Colon (tissue), 2 donors: ENCODE measurements around the gene POLR3E.
"Not testable (repeated sequence)": the region's sequence is repeated elsewhere in the genome, so short reads cannot be mapped to it uniquely, and the experiment has no call there.

Experiments used
- FAIRE-seq: peaks from 2 replicates; lab custom pipeline; 2012; peaks lifted over from hg19 to GRCh38; lab: Jason Lieb, UNC
- donor health status: control.
- donor health status: control.

The POLR3E gene

DNA sequence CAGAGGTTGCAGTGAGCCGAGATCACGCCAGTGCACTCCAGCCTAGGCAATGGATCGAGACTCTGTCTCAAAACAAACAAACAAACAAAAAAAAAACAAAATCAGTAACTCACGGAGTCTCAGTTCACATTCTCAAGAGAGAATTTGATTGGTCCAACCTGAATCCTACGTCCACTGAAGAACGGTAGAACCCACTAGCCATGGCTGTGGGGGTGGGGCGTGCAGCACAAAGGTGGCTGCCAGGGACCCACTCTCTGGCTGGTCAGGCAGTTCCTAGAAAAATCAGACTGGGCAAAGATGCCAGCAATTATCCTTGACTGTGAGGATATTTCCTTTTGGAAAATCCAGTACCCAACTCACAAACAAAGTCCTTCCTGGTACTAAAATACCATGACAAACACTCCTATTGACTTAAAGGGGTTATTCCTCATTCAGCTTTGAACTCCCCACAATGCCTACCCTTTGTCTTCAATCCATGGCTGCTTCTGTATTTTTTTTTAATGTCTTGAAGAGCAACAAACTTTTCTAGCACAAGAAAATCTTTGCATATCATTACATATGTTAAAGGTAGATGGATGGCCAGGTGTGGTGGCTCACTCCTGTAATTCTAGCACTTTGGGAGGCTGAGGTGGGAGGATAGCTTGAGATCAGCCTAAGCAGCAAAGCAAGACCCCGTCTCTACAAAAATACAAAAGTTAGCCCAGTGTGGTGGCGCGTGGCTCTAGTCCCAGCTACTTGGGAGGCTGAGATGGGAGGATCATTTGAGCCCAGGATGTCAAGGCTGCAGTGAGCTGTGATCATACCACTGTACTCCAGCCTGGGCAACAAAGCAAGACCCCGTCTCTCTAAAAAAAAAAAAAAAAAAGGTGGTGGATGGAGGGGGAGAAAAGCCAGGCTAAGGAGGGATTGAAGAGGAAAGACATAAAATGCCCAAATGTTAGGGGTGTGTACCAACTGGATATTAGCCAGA lies 3.8 kb upstream of the POLR3E start:
- FAIRE-seq = no peak

DNA sequence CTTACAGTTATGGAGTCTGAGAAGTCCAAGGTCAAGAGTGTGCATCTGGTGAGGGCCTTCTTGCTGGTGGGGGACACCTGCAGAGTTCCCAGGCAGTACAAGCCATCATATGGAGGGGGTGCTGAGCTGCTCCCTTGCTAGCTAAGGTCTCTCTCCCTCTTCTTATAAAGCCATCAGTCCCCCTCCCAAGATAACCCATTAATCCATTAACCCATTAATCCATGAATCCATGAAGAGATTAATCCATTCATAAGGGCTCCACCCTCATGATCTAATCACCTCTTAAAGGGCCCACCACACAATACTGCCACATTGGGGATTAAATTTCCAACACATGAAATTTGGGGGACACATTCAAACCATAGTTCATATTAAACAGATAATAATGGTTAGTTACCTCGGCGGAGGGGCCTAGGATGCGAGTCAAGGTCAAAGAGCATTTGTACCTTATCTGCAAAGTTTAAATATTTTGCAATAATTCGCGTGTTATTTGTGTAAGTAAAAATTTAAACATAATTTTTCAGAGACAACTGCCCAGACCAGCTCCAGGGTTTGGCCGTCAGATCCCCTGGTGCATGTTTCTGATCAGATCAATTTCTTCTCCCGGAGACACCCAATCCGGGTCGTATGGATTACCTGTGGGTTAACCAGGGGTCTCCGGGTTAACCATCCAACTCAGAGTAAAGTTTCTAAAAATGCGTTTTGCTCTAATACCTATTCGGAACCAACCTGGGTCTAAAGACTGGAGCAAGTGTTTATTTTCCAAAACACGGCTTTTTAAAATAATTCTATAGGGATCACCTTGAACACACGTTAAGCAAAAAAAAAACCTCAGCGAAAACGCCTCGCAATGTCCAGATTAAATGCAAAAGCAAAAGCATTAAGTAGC lies 740 bp upstream of the POLR3E start:
- no peak for FAIRE-seq

- no peak for FAIRE-seq
Measured at GRCh38 chr16:22297871-22298733, 893 bp downstream of the POLR3E start.

- no peak for FAIRE-seq
Measured at GRCh38 chr16:22299036-22299435, 1.8 kb downstream of the POLR3E start.

- FAIRE-seq = no peak
Measured at GRCh38 chr16:22300427-22301071, 3.3 kb downstream of the POLR3E start.

DNA sequence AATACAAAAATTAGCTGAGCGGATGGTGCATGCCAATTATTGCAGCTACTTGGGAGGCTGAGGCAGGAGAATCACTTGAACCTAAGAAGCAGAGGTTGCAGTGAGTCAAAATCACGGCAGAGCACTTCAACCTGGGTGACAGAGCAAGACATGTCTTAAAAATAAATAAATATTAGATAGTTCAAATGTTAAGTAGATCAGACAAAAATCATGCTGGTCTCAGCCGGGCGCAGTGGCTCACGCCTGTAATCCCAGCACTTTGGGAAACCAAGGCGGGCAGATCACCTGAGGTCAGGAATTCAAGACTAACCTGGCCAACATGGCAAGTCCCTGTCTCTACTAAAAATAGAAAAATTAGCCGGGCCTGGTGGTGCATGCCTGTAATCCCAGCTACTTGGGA lies 4.2 kb downstream of the POLR3E start:
- FAIRE-seq = not testable (repeated sequence)

DNA sequence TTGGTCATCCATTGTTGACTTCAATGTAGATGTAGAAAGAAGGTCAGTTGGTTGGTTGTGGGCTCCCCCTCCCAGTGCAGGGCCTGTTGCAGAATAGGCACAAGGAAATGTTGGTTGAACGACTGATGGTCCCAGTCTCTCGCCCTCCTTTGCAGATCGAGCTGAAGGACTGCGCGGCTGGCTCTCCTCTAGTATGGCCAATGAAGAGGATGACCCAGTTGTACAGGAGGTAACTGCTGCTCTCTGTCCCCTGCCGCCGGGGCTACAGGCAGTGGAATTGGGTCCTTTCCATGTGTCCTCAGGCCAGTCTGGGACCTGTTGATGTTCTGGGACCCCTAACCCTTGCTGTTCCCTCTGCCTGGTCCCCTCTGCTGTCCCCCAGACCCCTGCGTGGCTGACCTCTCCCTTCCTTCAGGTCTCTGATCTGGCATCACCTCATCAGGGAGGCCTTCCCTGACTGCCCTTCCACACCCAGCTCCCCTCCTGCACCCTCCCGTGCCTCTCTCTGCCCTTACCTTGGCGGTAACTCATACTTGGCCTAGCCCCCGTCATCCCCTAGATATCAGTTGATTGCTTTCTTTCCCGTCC lies 5.7 kb downstream of the POLR3E start:
- FAIRE-seq = no peak

- FAIRE-seq = no peak
Measured at GRCh38 chr16:22304411-22304810, 7.2 kb downstream of the POLR3E start.

- FAIRE-seq = no peak
Measured at GRCh38 chr16:22306788-22307187, 9.6 kb downstream of the POLR3E start.

DNA sequence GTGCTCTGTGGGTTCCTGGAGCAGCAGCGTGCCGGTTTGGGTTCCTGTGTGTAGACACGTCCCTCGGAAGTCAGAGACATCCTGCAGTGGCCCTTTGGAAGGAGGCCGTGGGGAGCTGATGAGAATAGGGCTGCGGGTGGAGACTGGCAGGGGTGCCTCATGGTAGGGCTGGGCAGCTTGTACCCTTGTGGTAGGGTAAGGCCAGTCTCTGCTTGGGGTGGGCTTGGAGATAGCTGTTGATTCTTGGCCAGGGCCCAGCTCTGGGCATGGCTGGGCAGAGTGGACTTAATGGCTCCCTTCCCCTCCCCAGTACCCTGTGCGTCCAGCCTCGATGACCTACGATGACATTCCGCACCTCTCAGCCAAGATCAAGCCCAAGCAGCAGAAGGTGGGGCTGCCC lies 10.6 kb downstream of the POLR3E start:
- no peak for FAIRE-seq

- no peak for FAIRE-seq
Measured at GRCh38 chr16:22308824-22309520, 11.8 kb downstream of the POLR3E start.

DNA sequence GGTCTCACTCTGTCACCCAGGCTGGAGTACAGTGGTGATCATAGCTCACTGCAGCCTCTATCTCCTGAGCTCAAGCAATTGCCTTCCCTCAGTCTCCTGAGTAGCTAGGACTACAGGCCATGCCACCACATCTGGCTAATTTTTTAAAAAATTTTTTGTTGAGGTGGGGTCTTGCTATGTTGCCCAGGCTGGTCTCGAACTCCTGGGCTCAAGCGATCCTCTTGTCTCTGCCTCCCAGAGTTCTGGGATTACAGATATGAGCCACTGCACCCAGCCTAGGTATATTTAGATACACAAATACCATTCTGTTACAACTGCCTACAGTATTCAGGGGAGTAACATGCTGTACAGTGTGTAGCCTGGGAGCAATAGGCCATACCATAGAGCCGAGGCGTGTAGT lies 14.3 kb downstream of the POLR3E start:
- FAIRE-seq = no peak

DNA sequence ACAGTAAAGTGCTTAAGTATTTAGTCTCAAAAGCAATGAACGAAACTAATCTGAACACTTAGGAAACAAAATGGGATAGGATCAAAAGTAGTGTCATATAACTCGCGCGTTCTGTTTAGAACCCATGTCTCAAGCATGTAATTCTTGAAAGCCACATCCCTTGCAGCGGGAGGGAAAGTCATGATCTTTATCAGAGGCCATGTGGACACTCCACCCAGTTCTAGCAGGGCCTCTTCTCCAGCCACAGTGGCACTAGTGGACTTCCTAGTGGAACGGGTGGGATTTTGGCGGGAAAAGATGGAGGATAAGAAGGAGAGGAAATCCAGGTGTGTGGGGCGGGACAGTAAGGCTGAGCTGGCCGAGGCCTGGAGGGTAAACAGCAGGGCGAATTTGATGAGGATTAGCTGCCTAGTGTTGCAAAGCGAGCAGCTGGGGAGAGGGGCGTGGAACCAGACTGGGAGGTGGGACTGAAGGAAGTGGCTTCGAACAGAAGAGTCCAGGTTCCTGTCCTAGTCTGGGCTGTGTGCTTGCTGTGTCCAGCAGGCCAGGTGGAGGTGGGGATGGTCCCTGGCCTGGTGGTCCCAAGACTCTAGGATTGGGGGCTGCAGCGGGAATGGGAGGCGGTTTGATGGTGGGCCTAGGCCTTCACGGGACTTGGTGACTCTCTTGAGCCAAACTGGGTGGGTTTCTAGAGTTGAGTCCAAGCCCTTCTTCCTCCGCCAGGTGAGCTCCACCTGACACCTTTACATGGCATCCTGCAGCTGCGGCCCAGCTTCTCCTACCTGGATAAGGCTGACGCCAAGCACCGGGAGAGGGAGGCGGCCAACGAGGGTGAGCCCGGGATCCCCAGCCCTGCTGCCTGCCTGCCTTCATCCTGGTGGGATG lies 15.9 kb downstream of the POLR3E start:
- no peak for FAIRE-seq

- FAIRE-seq = no peak
Measured at GRCh38 chr16:22313876-22314470, 16.8 kb downstream of the POLR3E start.

DNA sequence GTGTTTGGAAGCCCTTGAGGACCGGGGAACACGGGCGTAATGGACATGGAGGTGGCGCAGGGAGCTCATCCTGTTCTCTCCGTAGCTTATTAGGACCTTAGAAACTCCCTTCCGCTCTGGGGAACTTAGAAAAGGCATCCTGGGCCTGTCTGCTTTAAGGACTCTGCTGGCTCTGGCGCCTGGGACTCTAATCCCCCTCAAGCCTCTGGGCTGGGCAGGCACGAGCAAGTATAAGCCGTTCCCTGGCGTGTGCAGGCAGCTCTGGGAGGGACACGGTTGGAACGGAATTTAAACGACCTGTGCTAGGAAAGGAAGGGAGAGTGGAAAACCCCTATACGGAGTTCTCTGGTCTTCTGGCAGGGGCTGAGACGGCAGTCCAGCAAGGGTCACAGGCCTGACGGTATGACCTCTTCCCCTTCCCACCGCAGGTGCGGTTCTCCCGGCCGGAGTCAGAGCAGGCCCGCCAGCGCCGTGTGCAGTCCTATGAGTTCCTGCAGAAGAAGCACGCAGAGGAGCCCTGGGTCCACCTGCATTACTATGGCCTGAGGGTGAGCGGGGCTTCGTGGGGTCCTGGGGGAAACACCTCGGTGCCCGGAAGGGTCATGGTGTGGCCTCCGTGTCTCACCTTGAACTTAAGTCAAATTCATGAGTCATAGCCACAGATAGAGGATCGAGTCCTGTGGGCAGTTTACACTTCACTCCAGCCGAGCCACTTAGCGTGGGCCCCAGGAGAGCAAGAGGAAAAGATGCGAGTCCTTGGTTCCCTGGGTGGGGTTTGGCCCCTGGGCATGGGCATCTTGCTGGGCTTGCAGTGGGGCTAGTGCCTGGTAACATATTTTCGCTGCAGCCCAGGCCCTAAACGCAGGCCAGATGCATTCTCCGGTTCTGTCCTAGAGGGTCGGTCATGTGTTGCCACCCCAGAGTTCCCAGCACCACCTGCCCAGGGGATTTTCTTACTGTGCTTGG lies 17.7 kb downstream of the POLR3E start:
- no peak for FAIRE-seq

GRCh38 chr16:22315979-22316378 lies 18.8 kb downstream of the POLR3E start:
- FAIRE-seq = no peak

DNA sequence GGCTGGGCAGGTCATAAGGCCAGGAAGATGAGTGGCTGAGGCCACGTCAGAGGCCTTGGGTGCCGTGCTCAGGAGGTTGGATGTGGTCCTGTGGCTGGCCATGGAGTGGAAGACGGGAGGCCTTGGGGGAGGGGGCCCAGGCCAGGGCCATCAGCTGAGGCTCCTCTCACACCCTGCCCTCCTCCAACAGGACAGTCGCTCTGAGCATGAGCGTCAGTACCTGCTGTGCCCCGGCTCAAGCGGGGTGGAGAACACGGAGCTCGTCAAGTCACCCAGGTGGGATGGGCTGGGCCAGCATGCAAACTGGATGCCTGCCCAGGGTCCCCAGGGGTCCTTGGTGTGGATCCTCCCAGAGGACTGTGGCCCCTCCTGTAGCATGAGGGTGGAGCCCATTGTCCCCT lies 19.2 kb downstream of the POLR3E start:
- no peak for FAIRE-seq

DNA sequence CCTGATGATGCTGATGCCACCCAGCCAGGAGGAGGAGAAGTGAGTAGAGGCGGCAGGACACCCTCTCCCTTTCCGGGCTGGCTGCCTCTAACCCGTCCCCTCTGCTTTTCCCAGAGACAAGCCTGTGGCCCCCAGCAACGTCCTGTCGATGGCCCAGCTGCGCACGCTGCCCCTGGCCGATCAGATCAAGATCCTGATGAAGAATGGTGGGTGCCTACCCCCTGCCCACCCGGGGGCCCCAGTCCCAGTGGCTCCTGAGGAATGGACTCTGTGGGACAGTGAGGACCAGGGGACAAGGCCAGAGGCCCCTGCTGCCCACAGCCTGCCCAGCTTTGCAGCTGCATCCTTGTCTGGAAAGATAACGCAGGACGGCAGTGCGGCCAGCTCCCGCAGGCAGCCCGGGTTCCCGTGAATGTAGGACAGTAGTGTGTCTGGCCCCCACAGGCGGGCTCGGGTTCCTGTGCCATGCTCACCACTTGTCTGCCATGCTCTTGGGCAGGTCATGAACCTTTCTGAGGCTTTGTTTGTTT lies 19.9 kb downstream of the POLR3E start:
- no peak for FAIRE-seq
